PFSK-1 (cell line): ENCODE results near the gene CNGB1.

ENCODE experiments used
- POLR2AphosphoS5 ChIP-seq: IDR thresholded peaks from 2 replicates; pipeline ENCODE4 v1.6.1; 2012; ENCODE audit warnings: low read depth, mild to moderate bottlenecking, control low read depth, low read length, moderate library complexity
- TF ChIP-seq, protein P1 (sequence below), 2 experiments: IDR thresholded peaks; 2 replicates each; pipeline versions ENCODE4 v1.6.1 to v1.8.0; 2011 to 2012; ENCODE audit warnings: low read depth in 2 of 2, low read length in 2 of 2, control low read depth in 1 of 2, inconsistent platforms in 1 of 2, mild to moderate bottlenecking in 1 of 2, moderate library complexity in 1 of 2; ENCODE audit not compliant: insufficient read depth in 1 of 2

DNA sequence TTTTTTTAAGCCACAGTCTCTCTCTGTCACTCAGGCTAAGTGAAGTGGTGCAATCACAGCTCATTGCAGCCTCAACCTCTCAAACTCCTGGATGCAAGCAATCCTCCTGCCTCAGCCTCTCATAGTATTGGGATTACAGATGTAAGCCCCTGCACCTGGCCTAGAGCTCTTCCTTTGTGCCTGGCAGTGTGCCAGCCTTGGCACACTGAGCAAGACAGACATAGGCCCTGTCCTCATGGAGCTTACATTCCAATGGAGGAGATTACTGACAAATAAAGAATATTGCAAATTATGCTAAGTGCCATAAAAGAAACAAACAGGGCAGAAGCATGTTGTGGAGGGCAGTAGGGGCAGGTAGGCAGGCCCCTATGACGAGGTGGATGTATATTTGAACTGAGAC lies 920 bp upstream of the CNGB1 start:
- TF ChIP-seq POLR2AphosphoS5, result no peak
- TF ChIP-seq, protein P1, sequence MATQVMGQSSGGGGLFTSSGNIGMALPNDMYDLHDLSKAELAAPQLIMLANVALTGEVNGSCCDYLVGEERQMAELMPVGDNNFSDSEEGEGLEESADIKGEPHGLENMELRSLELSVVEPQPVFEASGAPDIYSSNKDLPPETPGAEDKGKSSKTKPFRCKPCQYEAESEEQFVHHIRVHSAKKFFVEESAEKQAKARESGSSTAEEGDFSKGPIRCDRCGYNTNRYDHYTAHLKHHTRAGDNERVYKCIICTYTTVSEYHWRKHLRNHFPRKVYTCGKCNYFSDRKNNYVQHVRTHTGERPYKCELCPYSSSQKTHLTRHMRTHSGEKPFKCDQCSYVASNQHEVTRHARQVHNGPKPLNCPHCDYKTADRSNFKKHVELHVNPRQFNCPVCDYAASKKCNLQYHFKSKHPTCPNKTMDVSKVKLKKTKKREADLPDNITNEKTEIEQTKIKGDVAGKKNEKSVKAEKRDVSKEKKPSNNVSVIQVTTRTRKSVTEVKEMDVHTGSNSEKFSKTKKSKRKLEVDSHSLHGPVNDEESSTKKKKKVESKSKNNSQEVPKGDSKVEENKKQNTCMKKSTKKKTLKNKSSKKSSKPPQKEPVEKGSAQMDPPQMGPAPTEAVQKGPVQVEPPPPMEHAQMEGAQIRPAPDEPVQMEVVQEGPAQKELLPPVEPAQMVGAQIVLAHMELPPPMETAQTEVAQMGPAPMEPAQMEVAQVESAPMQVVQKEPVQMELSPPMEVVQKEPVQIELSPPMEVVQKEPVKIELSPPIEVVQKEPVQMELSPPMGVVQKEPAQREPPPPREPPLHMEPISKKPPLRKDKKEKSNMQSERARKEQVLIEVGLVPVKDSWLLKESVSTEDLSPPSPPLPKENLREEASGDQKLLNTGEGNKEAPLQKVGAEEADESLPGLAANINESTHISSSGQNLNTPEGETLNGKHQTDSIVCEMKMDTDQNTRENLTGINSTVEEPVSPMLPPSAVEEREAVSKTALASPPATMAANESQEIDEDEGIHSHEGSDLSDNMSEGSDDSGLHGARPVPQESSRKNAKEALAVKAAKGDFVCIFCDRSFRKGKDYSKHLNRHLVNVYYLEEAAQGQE (IDR thresholded peaks at IDR 0.05; ENCODE audit: insufficient read depth in 1 of 2, low read depth in 2 of 2, low read length in 2 of 2), result no peak
